Panc1 (cell line): Measurements from ENCODE around the gene CD72. TPM values are rescaled to one million over a fixed set of nuclear protein-coding genes. Genes with fewer than 3 reads are reported as not detected.

ENCODE experiments used
- ATAC-seq: fragments of 200-7000 bp; cut with Tn5 transposase; 2 replicates; pipeline ENCODE4 v1.9.1; 2020; ENCODE audit warnings: mild to moderate bottlenecking, moderate library complexity
- BruUV-seq: library from RNA; stranded (reverse); fragments of 400-500 nt; replicated peaks from 2 replicates; lab custom pipeline; 2021; lab: Mats Ljungman, UMichigan
- CTCF ChIA-PET: fragments of 300-600 bp; sonication (Branson Sonifier 250); formaldehyde crosslinking; loops from one replicate; lab custom pipeline; 2022; ENCODE audit warnings: antibody characterized with exemption; lab: Charles Lee
- POLR2A ChIA-PET: fragments of 300-600 bp; sonication (Branson Sonifier 250); formaldehyde crosslinking; loops from one replicate; lab custom pipeline; 2022; ENCODE audit warnings: antibody characterized with exemption; lab: Charles Lee
- DNase-seq: peaks from one replicate; pipeline ENCODE4 v3.0.0-alpha.2; 2010; ENCODE audit warnings: low read depth, low spot score
- H3K27ac ChIP-seq: 2 replicates; pipeline ENCODE4 v1.5.1; 2011; ENCODE audit warnings: mild to moderate bottlenecking, low read length, inconsistent platforms
- H3K27me3 ChIP-seq: fragments of 200-500 bp; sonication (Bioruptor generic); 2 replicates; pipeline ENCODE4 v1.6.0; 2014; ENCODE audit warnings: low read length, inconsistent platforms; ENCODE audit not compliant: control insufficient read depth, insufficient read depth
- H3K36me3 ChIP-seq: fragments of 200-500 bp; sonication (Bioruptor generic); 2 replicates; pipeline ENCODE4 v1.5.1; 2014; ENCODE audit warnings: inconsistent platforms, mild to moderate bottlenecking, low read length, moderate library complexity; ENCODE audit not compliant: control insufficient read depth, insufficient read depth
- H3K4me1 ChIP-seq: 2 replicates; pipeline ENCODE4 v1.5.1; 2011; ENCODE audit warnings: inconsistent platforms, mild to moderate bottlenecking, low read length, moderate library complexity; ENCODE audit not compliant: control insufficient read depth, insufficient read depth
- H3K4me3 ChIP-seq, 2 experiments: 2 replicates each; pipeline ENCODE4 v1.5.1; 2011 to 2012; ENCODE audit warnings: low read depth in 2 of 2, low read length in 2 of 2, mild to moderate bottlenecking in 2 of 2, inconsistent platforms in 1 of 2, moderate library complexity in 1 of 2
- H3K9me3 ChIP-seq: fragments of 200-500 bp; sonication (Bioruptor generic); 2 replicates; pipeline ENCODE4 v1.5.1; 2014; ENCODE audit warnings: low read depth, mild to moderate bottlenecking, inconsistent platforms, low read length, moderate library complexity; ENCODE audit not compliant: control insufficient read depth, insufficient read depth
- CTCF ChIP-seq: fragments of 450-650 bp; IDR thresholded peaks from 2 replicates; pipeline ENCODE4 v1.5.1; 2017; ENCODE audit warnings: mild to moderate bottlenecking
- POLR2AphosphoS5 ChIP-seq: IDR thresholded peaks from 2 replicates; pipeline ENCODE4 v1.6.1; 2012; ENCODE audit warnings: mild to moderate bottlenecking, low read depth, low read length, moderate library complexity
- REST ChIP-seq, 2 experiments: IDR thresholded peaks; 2 replicates each; pipeline ENCODE4 v1.6.1; 2011 to 2012; ENCODE audit warnings: low read depth in 2 of 2, control low read depth in 1 of 2, low read length in 1 of 2, mild to moderate bottlenecking in 1 of 2, moderate library complexity in 1 of 2; ENCODE audit not compliant: insufficient read depth in 1 of 2
- SIN3A ChIP-seq: IDR thresholded peaks from 2 replicates; pipeline ENCODE4 v1.6.1; 2012; ENCODE audit warnings: low read depth, mild to moderate bottlenecking, low read length, moderate library complexity, borderline replicate concordance; ENCODE audit not compliant: insufficient read depth
- TCF7L2 ChIP-seq: IDR thresholded peaks from 2 replicates; pipeline ENCODE4 v1.6.1; 2011; ENCODE audit warnings: mild to moderate bottlenecking, low read depth, low read length, inconsistent platforms
- in situ Hi-C: cut with HindIII; loops from 2 replicates; pipeline ENCODE4 v1.10.0; 2016; ENCODE audit warnings: low sequenced_read_pairs, low pct_unique_long_range_greater_than_20kb
- intact Hi-C: fragments of 100-400 bp; cut with micrococcal nuclease; formaldehyde crosslinking; loops from one replicate; pipeline ENCODE4 v1.10.0; 2022; ENCODE audit not compliant: unreplicated experiment
- total RNA-seq: library from RNA; stranded (reverse); gene quantifications from one replicate; pipeline ENCODE4 v1.2.1, GENCODE V29; 2021; ENCODE audit not compliant: unreplicated experiment

Gene CD72
- total RNA-seq, 1 experiment from 2014 or later: 0.72 TPM

GRCh38 chr9:35651956-35652828, 34.0 kb upstream of the CD72 start:
- no peaks in the 10 kb centered on the region for H3K9me3 ChIP-seq
- H3K4me3 ChIP-seq: no peak overlapping the region
- CTCF ChIA-PET: no interaction called here
- no peak overlapping the region for H3K27ac ChIP-seq
- H3K4me1 ChIP-seq: peaks cover 6% of the 10 kb centered on the region
- no peak for DNase-seq
- ATAC-seq: peak; percentile 44
- POLR2A ChIA-PET: interaction anchor here (0.6 kb wide), 1 partner anchor 44 kb away, joined by 4 read pairs; no protein-coding TSS in a partner anchor
- no TSS peak for BruUV-seq
- in situ Hi-C loops: no loop called here
- H3K36me3 ChIP-seq: no peaks in the 10 kb centered on the region
- no peaks in the 10 kb centered on the region for H3K27me3 ChIP-seq
- TF ChIP-seq SIN3A (no peak), TCF7L2 (no peak), REST (IDR thresholded peaks at IDR 0.05; ENCODE audit: insufficient read depth in 1 of 2, low read depth in 2 of 2, low read length in 1 of 2) (no peak), CTCF (no peak), POLR2AphosphoS5 (no peak)
- intact Hi-C loops: loop anchor here (10.0 kb wide), 1 partner anchor 163 kb away; the partner anchor contains the start of genes HINT2 and SPAG8

- Histone ChIP-seq H3K4me1 (peaks cover 12% of the 10 kb centered on the region), H3K4me3 (no peak within 1 kb of the TSS), H3K27ac (no peak within 1 kb of the TSS), H3K27me3 (no peaks in the 10 kb centered on the region), H3K36me3 (no peaks in the 10 kb centered on the region), H3K9me3 (no peaks in the 10 kb centered on the region)
- CTCF ChIA-PET: no interaction called here
- intact Hi-C loops (loop anchor here (10.0 kb wide), 1 partner anchor 164 kb away; the partner anchor contains the start of genes HINT2 and SPAG8), in situ Hi-C loops (no loop called here)
- ATAC-seq: no peak
- no peak for TF ChIP-seq SIN3A
- no peak for TF ChIP-seq TCF7L2
- TF ChIP-seq REST (IDR thresholded peaks at IDR 0.05; ENCODE audit: insufficient read depth in 1 of 2, low read depth in 2 of 2, low read length in 1 of 2): no peak
- TF ChIP-seq CTCF: no peak
- TF ChIP-seq POLR2AphosphoS5: no peak
- POLR2A ChIA-PET: no interaction called here
- BruUV-seq: no TSS peak
- no peak for DNase-seq
These were observed 32.3 kb upstream of the CD72 start, which contains the start of gene SIT1 for GRCh38 chr9:35650341-35651158. Gene SIT1 (minus strand): TSS chr9:35650931. CDS start chr9:35650853, 78 bp downstream.
